Naive thymus-derived CD8-positive, alpha-beta T cell (primary cell): ENCODE data around the gene RNF11. TPM values are rescaled to one million over a fixed set of nuclear protein-coding genes. Genes with fewer than 3 reads are reported as not detected.

Experiments
- ATAC-seq, 2 donors: fragments of 150-1000 bp; cut with Tn5 transposase in 1 of 2; sonication (Bioruptor Pico), chemical (Tn5 transposase) in 1 of 2; 1 replicate in 1 of 2; 2 replicates in 1 of 2; pipeline ENCODE4 v1.10.0; 2021; ENCODE audit warnings: mild to moderate bottlenecking in 2 of 2, moderate library complexity in 2 of 2
- POLR2A ChIA-PET: fragments of 350-600 bp; sonication (Branson Sonifier 250); formaldehyde crosslinking; loops from one replicate; lab custom pipeline; 2021; ENCODE audit warnings: antibody characterized with exemption; lab: Charles Lee
- DNase-seq, 10 donors: peaks; one replicate each; pipeline versions ENCODE4 v3.0.0 to v3.0.0-alpha.2; 2020 to 2022
- H3K27ac Mint-ChIP-seq, 10 donors: one replicate each; pipeline ENCODE4 v1.8.0; 2020 to 2022; ENCODE audit warnings: mild to moderate bottlenecking in 10 of 10, mixed read lengths in 10 of 10, moderate library complexity in 4 of 10, inconsistent platforms in 1 of 10
- H3K27me3 Mint-ChIP-seq, 5 donors: one replicate each; pipeline ENCODE4 v1.8.0; 2021 to 2022; ENCODE audit warnings: mixed read lengths in 5 of 5
- H3K36me3 Mint-ChIP-seq, 3 donors: one replicate each; pipeline ENCODE4 v1.8.0; 2020 to 2022; ENCODE audit warnings: mixed read lengths in 3 of 3, mild to moderate bottlenecking in 2 of 3, inconsistent platforms in 1 of 3
- H3K4me1 Mint-ChIP-seq, 4 donors: one replicate each; pipeline ENCODE4 v1.8.0; 2021 to 2022; ENCODE audit warnings: mixed read lengths in 4 of 4
- H3K4me3 Mint-ChIP-seq, 10 donors: one replicate each; pipeline ENCODE4 v1.8.0; 2020 to 2022; ENCODE audit warnings: mild to moderate bottlenecking in 10 of 10, mixed read lengths in 10 of 10, moderate library complexity in 6 of 10, inconsistent platforms in 1 of 10
- H3K9me3 Mint-ChIP-seq, 9 donors: one replicate each; pipeline ENCODE4 v1.8.0; 2020 to 2022; ENCODE audit warnings: mixed read lengths in 9 of 9, mild to moderate bottlenecking in 3 of 9, inconsistent platforms in 1 of 9, moderate library complexity in 1 of 9
- polyA plus RNA-seq, 3 donors: library from polyadenylated mRNA; unstranded; fragments of 300-500 nt; fragmentation: Illumina TruSeq; gene quantifications; one replicate each; pipeline ENCODE4 v1.2.3, GENCODE V29; 2021
- total RNA-seq, 8 experiments: library from RNA in 2 of 8; stranded (reverse) in 2 of 8; gene quantifications; one replicate each; pipeline ENCODE4 v1.2.3 and lab custom pipeline; 2021 to 2026

The RNF11 gene
- total RNA-seq: 10 to 100 TPM; 32.2 to 36.6 TPM
- 10 to 100 TPM; 19.8 to 31.8 (median 27.2) TPM for polyA plus RNA-seq
- 45.0 to 78.7 (median 57.8) reads per million in 6 experiments for total RNA-seq (lab: John Stamatoyannopoulos, UW)

GRCh38 chr1:51235673-51236530 lies at the start of gene RNF11:
Gene RNF11, plus strand, starts transcription at chr1:51236273. Its CDS starts 484 bp downstream, at chr1:51236757.
- ATAC-seq (peak; percentile 87 to 93), DNase-seq (peak; percentile 87 to 95 (median 94))

GRCh38 chr1:51188230-51188629 lies 47.8 kb upstream of the RNF11 start:
- Mint-ChIP-seq H3K27ac (no peak overlapping the region), H3K27me3 (peaks cover 0 to 2% (median 0%) of the 10 kb centered on the region in 5 donors)
- DNase-seq: no peak

More at GRCh38 chr1:51235673-51236530, at the start of gene RNF11:
- POLR2A ChIA-PET: interaction anchor here (0.7 to 2.5 kb wide), 10 partner anchors 9 to 644 kb away, joined by 3 to 16 read pairs (median 4); partner anchors contain the start of gene CDKN2C
- H3K27ac Mint-ChIP-seq: peak within 1 kb of the TSS in 9 of 10 donors; percentile 92 to 99 (median 98)
- peaks cover 22 to 43% (median 38%) of the 10 kb centered on the region in 4 donors for H3K4me1 Mint-ChIP-seq
- peaks cover 0 to 7% (median 0%) of the 10 kb centered on the region in 3 donors for H3K36me3 Mint-ChIP-seq
- H3K27me3 Mint-ChIP-seq: no peaks in the 10 kb centered on the region
- no peaks in the 10 kb centered on the region for H3K9me3 Mint-ChIP-seq
- H3K4me3 Mint-ChIP-seq: peak within 1 kb of the TSS in 9 of 10 donors; percentile 94 to 100 (median 97)

GRCh38 chr1:51189421-51190073 lies 46.5 kb upstream of the RNF11 start:
- POLR2A ChIA-PET: no interaction called here
- no peaks in the 10 kb centered on the region for H3K4me1 Mint-ChIP-seq
- no peaks in the 10 kb centered on the region for H3K27me3 Mint-ChIP-seq
- H3K36me3 Mint-ChIP-seq: no peaks in the 10 kb centered on the region
- no peak overlapping the region for H3K27ac Mint-ChIP-seq
- DNase-seq (peak in 9 of 10 donors; percentile 7 to 61 (median 36)), ATAC-seq (peak in 1 of 2 donors; percentile 52)
- H3K9me3 Mint-ChIP-seq: no peaks in the 10 kb centered on the region
- H3K4me3 Mint-ChIP-seq: no peak overlapping the region

More at GRCh38 chr1:51188230-51188629, 47.8 kb upstream of the RNF11 start:
- H3K9me3 Mint-ChIP-seq: no peaks in the 10 kb centered on the region
- no peak overlapping the region for H3K4me3 Mint-ChIP-seq
- no peaks in the 10 kb centered on the region for H3K36me3 Mint-ChIP-seq
- POLR2A ChIA-PET: no interaction called here
- H3K4me1 Mint-ChIP-seq: no peaks in the 10 kb centered on the region
- ATAC-seq: no peak

GRCh38 chr1:51190961-51191360 lies 45.1 kb upstream of the RNF11 start:
- no peak overlapping the region for H3K4me3 Mint-ChIP-seq
- ATAC-seq (no peak), DNase-seq (no peak)
- H3K27ac Mint-ChIP-seq: no peak overlapping the region
- POLR2A ChIA-PET: no interaction called here
- peaks cover 0 to 4% (median 0%) of the 10 kb centered on the region in 5 donors for H3K27me3 Mint-ChIP-seq
- no peaks in the 10 kb centered on the region for H3K4me1 Mint-ChIP-seq
- no peaks in the 10 kb centered on the region for H3K36me3 Mint-ChIP-seq
- H3K9me3 Mint-ChIP-seq: no peaks in the 10 kb centered on the region

GRCh38 chr1:51192213-51192843 lies 43.7 kb upstream of the RNF11 start:
- H3K36me3 Mint-ChIP-seq: no peaks in the 10 kb centered on the region
- no peaks in the 10 kb centered on the region for H3K4me1 Mint-ChIP-seq
- POLR2A ChIA-PET: interaction anchor here (1.1 to 1.5 kb wide), 2 partner anchors 43 to 418 kb away, joined by 3 read pairs; partner anchors contain the start of gene RNF11
- DNase-seq: peak; percentile 2 to 72 (median 34)
- H3K9me3 Mint-ChIP-seq: no peaks in the 10 kb centered on the region
- H3K27me3 Mint-ChIP-seq: peaks cover 0 to 7% (median 3%) of the 10 kb centered on the region in 5 donors
- ATAC-seq: peak; percentile 35 to 44
- no peak overlapping the region for H3K4me3 Mint-ChIP-seq
- no peak overlapping the region for H3K27ac Mint-ChIP-seq

- POLR2A ChIA-PET: no interaction called here
- Mint-ChIP-seq H3K4me1 (no peaks in the 10 kb centered on the region), H3K36me3 (no peaks in the 10 kb centered on the region), H3K27ac (no peak overlapping the region), H3K9me3 (no peaks in the 10 kb centered on the region), H3K4me3 (no peak overlapping the region), H3K27me3 (peaks cover 0 to 7% (median 3%) of the 10 kb centered on the region in 5 donors)
- ATAC-seq (no peak), DNase-seq (no peak)
Measured at GRCh38 chr1:51193564-51193963, 42.5 kb upstream of the RNF11 start.

GRCh38 chr1:51203121-51203873 lies 32.8 kb upstream of the RNF11 start:
- POLR2A ChIA-PET: interaction anchor here (0.6 kb wide), 1 partner anchor 33 kb away, joined by 3 read pairs; the partner anchor contains the start of gene RNF11
- no peak overlapping the region for H3K4me3 Mint-ChIP-seq
- no peak for ATAC-seq
- peaks cover 0 to 2% (median 0%) of the 10 kb centered on the region in 4 donors for H3K4me1 Mint-ChIP-seq
- H3K36me3 Mint-ChIP-seq: no peaks in the 10 kb centered on the region
- no peak overlapping the region for H3K27ac Mint-ChIP-seq
- no peak for DNase-seq
- no peaks in the 10 kb centered on the region for H3K27me3 Mint-ChIP-seq
- H3K9me3 Mint-ChIP-seq: no peaks in the 10 kb centered on the region

GRCh38 chr1:51203874-51204245 lies 32.2 kb upstream of the RNF11 start:
- peaks cover 0 to 2% (median 0%) of the 10 kb centered on the region in 4 donors for H3K4me1 Mint-ChIP-seq

GRCh38 chr1:51210055-51210454 lies 26.0 kb upstream of the RNF11 start:
- no peak for ATAC-seq
- POLR2A ChIA-PET: no interaction called here
- Mint-ChIP-seq H3K27ac (no peak overlapping the region), H3K27me3 (no peaks in the 10 kb centered on the region), H3K36me3 (no peaks in the 10 kb centered on the region), H3K9me3 (no peaks in the 10 kb centered on the region), H3K4me3 (no peak overlapping the region), H3K4me1 (peaks cover 6 to 10% (median 9%) of the 10 kb centered on the region in 4 donors)
- no peak for DNase-seq

More at GRCh38 chr1:51203874-51204245, 32.2 kb upstream of the RNF11 start:
- POLR2A ChIA-PET: interaction anchor here (0.6 kb wide), 1 partner anchor 32 kb away, joined by 3 read pairs; the partner anchor contains the start of gene RNF11
- Mint-ChIP-seq H3K9me3 (no peaks in the 10 kb centered on the region), H3K27me3 (no peaks in the 10 kb centered on the region), H3K36me3 (no peaks in the 10 kb centered on the region), H3K4me3 (no peak overlapping the region), H3K27ac (no peak overlapping the region)
- no peak for DNase-seq
- ATAC-seq: no peak

GRCh38 chr1:51210676-51211075 lies 25.4 kb upstream of the RNF11 start:
- no peak for ATAC-seq

GRCh38 chr1:51214615-51215131 lies 21.4 kb upstream of the RNF11 start:
- H3K27ac Mint-ChIP-seq: peak overlapping the region; percentile 13 to 85 (median 64)
- H3K4me1 Mint-ChIP-seq: peaks cover 14 to 21% (median 19%) of the 10 kb centered on the region in 4 donors
- H3K4me3 Mint-ChIP-seq: peak overlapping the region in 6 of 10 donors; percentile 5 to 50 (median 17)
- POLR2A ChIA-PET: interaction anchor here (1.3 kb wide), 1 partner anchor 21 kb away, joined by 4 read pairs; the partner anchor contains the start of gene RNF11
- DNase-seq: peak in 3 of 10 donors; percentile 13 to 22 (median 19)
- ATAC-seq: peak in 1 of 2 donors; percentile 75
- H3K27me3 Mint-ChIP-seq: no peaks in the 10 kb centered on the region
- no peaks in the 10 kb centered on the region for H3K36me3 Mint-ChIP-seq
- no peaks in the 10 kb centered on the region for H3K9me3 Mint-ChIP-seq

More at GRCh38 chr1:51210676-51211075, 25.4 kb upstream of the RNF11 start:
- H3K27ac Mint-ChIP-seq: no peak overlapping the region
- H3K36me3 Mint-ChIP-seq: no peaks in the 10 kb centered on the region
- DNase-seq: no peak
- no peak overlapping the region for H3K4me3 Mint-ChIP-seq
- no peaks in the 10 kb centered on the region for H3K27me3 Mint-ChIP-seq
- POLR2A ChIA-PET: no interaction called here
- no peaks in the 10 kb centered on the region for H3K9me3 Mint-ChIP-seq
- peaks cover 12 to 16% (median 15%) of the 10 kb centered on the region in 4 donors for H3K4me1 Mint-ChIP-seq
